CD4-positive, alpha-beta T cell treated with Interleukin-17A for 1 hour (primary cell): Measurements from ENCODE around the gene SYNGR3.

Experiments
- DNase-seq: peaks from one replicate; pipeline ENCODE4 v3.0.0-alpha.2; 2020

Gene SYNGR3

GRCh38 chr16:1997494-1998359, 8.0 kb downstream of the SYNGR3 start:
- DNase-seq, result no peak

- DNase-seq, result no peak
These were observed 8.6 kb downstream of the SYNGR3 start for GRCh38 chr16:1998360-1998835.

GRCh38 chr16:1998852-1999801, 9.4 kb downstream of the SYNGR3 start:
- DNase-seq, result no peak

GRCh38 chr16:1999866-2000514, 10.2 kb downstream of the SYNGR3 start:
- DNase-seq, result no peak

- DNase-seq, result no peak
These were observed 11.3 kb downstream of the SYNGR3 start for GRCh38 chr16:2001035-2001434.

GRCh38 chr16:2001456-2002355, 11.9 kb downstream of the SYNGR3 start:
- DNase-seq, result no peak

GRCh38 chr16:2002406-2003230, 12.8 kb downstream of the SYNGR3 start:
- no peak for DNase-seq

GRCh38 chr16:2003231-2003826, 13.6 kb downstream of the SYNGR3 start:
- DNase-seq, result no peak

- DNase-seq, result peak; percentile 86
These were observed 14.3 kb downstream of the SYNGR3 start for GRCh38 chr16:2003827-2004641.

- no peak for DNase-seq
These were observed 15.2 kb downstream of the SYNGR3 start for GRCh38 chr16:2004795-2005517.

GRCh38 chr16:2005646-2006045, 15.9 kb downstream of the SYNGR3 start:
- DNase-seq, result no peak

GRCh38 chr16:2006317-2006716, 16.5 kb downstream of the SYNGR3 start:
- DNase-seq, result no peak

GRCh38 chr16:2007081-2007836, 17.5 kb downstream of the SYNGR3 start:
- DNase-seq, result no peak

- peak; percentile 32 for DNase-seq
These were observed 18.3 kb downstream of the SYNGR3 start for GRCh38 chr16:2008009-2008526.

GRCh38 chr16:2008631-2009163, 18.9 kb downstream of the SYNGR3 start:
- no peak for DNase-seq

GRCh38 chr16:2009164-2009711, 19.5 kb downstream of the SYNGR3 start:
- no peak for DNase-seq

GRCh38 chr16:2009791-2010510, 20.2 kb downstream of the SYNGR3 start, which contains the start of gene ZNF598:
ZNF598 (minus strand) TSS chr16:2009821.
- peak; percentile 81 for DNase-seq
